Erythroblast (primary cell): ENCODE measurements around the gene STX18.

Experiments used
- GATA1 ChIP-seq: IDR thresholded peaks from 2 replicates; pipeline ENCODE4 v1.6.1; 2011; ENCODE audit warnings: low read depth, mild to moderate bottlenecking, control low read depth, low read length, moderate library complexity
- POLR2A ChIP-seq: IDR thresholded peaks from 2 replicates; pipeline ENCODE4 v1.6.1; 2011; ENCODE audit warnings: mild to moderate bottlenecking, low read length

DNA sequence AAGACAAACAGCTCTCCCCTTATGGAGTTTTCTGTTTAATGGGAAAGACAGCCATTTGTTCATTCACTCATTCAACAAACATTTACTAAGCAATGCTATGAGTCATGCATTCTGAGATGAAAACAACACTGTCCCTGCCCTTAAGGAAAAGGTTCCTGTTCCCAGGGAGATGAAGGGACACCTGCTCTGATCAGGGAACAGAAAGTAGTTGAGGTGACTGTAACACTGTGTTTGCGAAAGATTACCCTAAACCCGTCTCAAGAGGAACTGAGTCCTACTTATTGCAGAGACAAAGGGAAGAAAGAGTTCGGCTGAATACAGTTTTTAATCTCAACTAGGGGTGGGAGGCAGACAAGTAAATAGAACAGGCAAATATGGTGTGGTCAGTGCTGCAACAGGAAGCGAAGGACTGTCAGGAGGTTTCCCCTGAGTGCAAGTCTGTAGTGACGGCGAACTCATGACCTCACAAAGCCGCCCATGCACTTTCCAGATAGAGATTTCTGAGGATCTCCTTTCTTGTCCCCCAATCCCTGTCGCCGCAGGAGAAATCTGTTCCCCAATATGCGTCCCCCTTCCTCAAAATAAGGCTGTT, 712 bp downstream of the STX18 start:
- no peak for TF ChIP-seq POLR2A
- no peak for TF ChIP-seq GATA1
